HepG2 (cell line): ENCODE data around the gene TOLLIP. TPM values are rescaled to one million over a fixed set of nuclear protein-coding genes. Genes with fewer than 3 reads are reported as not detected.

Source experiments
- ATAC-seq: fragments of 200-7000 bp; cut with Tn5 transposase; 3 replicates; pipeline ENCODE4 v1.9.1; 2020; ENCODE audit warnings: mild to moderate bottlenecking, moderate library complexity
- BruUV-seq: library from RNA; stranded (reverse); fragments of 400-500 nt; replicated peaks from 2 replicates; lab custom pipeline; 2021; lab: Mats Ljungman, UMichigan
- CTCF ChIA-PET: fragments of 300-600 bp; formaldehyde crosslinking; extraction: SDS; loops from one replicate; lab custom pipeline; 2021; ENCODE audit warnings: low total read pairs, inconsistent platforms, low intra/inter-chr PET ratio; lab: Yijun Ruan, JAX
- POLR2A ChIA-PET: fragments of 350-600 bp; sonication (Branson Sonifier 250); formaldehyde crosslinking; loops from one replicate; lab custom pipeline; 2020; ENCODE audit warnings: antibody characterized with exemption, inconsistent platforms; lab: Yijun Ruan, JAX
- DNase-seq: peaks from one replicate; pipeline ENCODE4 v3.0.0-alpha.2; 2015; ENCODE audit warnings: low spot score
- FAIRE-seq: peaks from 3 replicates; lab custom pipeline; 2011; peaks lifted over from hg19 to GRCh38; lab: Jason Lieb, UNC
- H2AFZ ChIP-seq: one replicate; pipeline ENCODE4 v1.6.1; 2011; ENCODE audit warnings: low read length, inconsistent platforms
- H3K27ac ChIP-seq: fragments of 300-600 bp; 3 replicates; pipeline ENCODE4 v1.8.0; 2011; ENCODE audit warnings: mixed run types, mild to moderate bottlenecking, mixed read lengths, low read length, inconsistent platforms; ENCODE audit not compliant: insufficient read depth; ENCODE audit errors: extremely low read length
- H3K27me3 ChIP-seq, 2 experiments: fragments of 200-600 bp in 1 of 2; 2 replicates in 1 of 2; 3 replicates in 1 of 2; pipeline versions ENCODE4 v1.6.0 to v1.8.0; 2011; ENCODE audit warnings: low read length in 2 of 2, mild to moderate bottlenecking in 2 of 2, moderate library complexity in 2 of 2, inconsistent platforms in 1 of 2; ENCODE audit not compliant: insufficient read depth in 2 of 2, control insufficient read depth in 1 of 2
- H3K36me3 ChIP-seq, 2 experiments: fragments of 200-600 bp in 1 of 2; replicated peaks in 1 of 2; 2 replicates in 1 of 2; 3 replicates in 1 of 2; pipeline versions ENCODE4 v1.5.1 to v1.8.0; 2011; ENCODE audit warnings: low read length in 2 of 2, inconsistent platforms in 1 of 2; ENCODE audit not compliant: insufficient read depth in 2 of 2, control insufficient read depth in 1 of 2
- H3K4me1 ChIP-seq: 2 replicates; pipeline ENCODE4 v1.5.1; 2012; ENCODE audit warnings: low read length, inconsistent platforms; ENCODE audit not compliant: insufficient read depth
- H3K4me2 ChIP-seq: 2 replicates; pipeline ENCODE4 v1.6.0; 2011; ENCODE audit warnings: low read depth, low read length, inconsistent platforms
- H3K4me3 ChIP-seq, 3 experiments: fragments of 200-600 bp in 1 of 3; sonication (generic), shearing (Covaris generic) in 1 of 3; replicated peaks in 1 of 3; 2 replicates each; pipeline ENCODE4 v1.5.1; 2011 to 2016; ENCODE audit warnings: low read length in 3 of 3, inconsistent platforms in 2 of 3, low read depth in 2 of 3, mild to moderate bottlenecking in 2 of 3, control low read depth in 1 of 3, mixed read lengths in 1 of 3; ENCODE audit not compliant: insufficient read depth in 1 of 3
- H3K79me2 ChIP-seq: one replicate; pipeline ENCODE4 v1.6.1; 2011; ENCODE audit warnings: low read length, inconsistent platforms; ENCODE audit not compliant: insufficient read depth
- H3K9ac ChIP-seq: 2 replicates; pipeline ENCODE4 v1.6.0; 2011; ENCODE audit warnings: mild to moderate bottlenecking, low read depth, low read length, inconsistent platforms; ENCODE audit not compliant: insufficient read depth
- H3K9me3 ChIP-seq: 2 replicates; pipeline ENCODE4 v1.5.1; 2012; ENCODE audit warnings: mild to moderate bottlenecking, low read length
- H4K20me1 ChIP-seq: 2 replicates; pipeline ENCODE4 v1.6.0; 2011; ENCODE audit warnings: inconsistent platforms, mild to moderate bottlenecking, low read length, moderate library complexity; ENCODE audit not compliant: insufficient read depth
- ARNT ChIP-seq: fragments of 450-650 bp; IDR thresholded peaks from 2 replicates; pipeline ENCODE4 v1.6.1; 2017
- CENPX ChIP-seq: sonication (generic); formaldehyde crosslinking; IDR thresholded peaks from 2 replicates; pipeline ENCODE4 v1.9.0; 2021; ENCODE audit warnings: mild to moderate bottlenecking, missing genetic modification reagents, moderate library complexity
- DNMT3B ChIP-seq: conservative IDR thresholded peaks from 2 replicates; pipeline ENCODE4 v1.6.1; 2016; ENCODE audit warnings: missing biosample characterization, control low read depth
- HNF4A ChIP-seq: sonication (generic); formaldehyde crosslinking; IDR thresholded peaks from 2 replicates; pipeline ENCODE4 v1.4.0; 2020; ENCODE audit warnings: missing genetic modification reagents
- MTA1 ChIP-seq: sonication (generic); formaldehyde crosslinking; IDR thresholded peaks from 2 replicates; pipeline ENCODE4 v1.4.0; 2020; ENCODE audit warnings: missing genetic modification reagents, mild to moderate bottlenecking, borderline replicate concordance
- MXD4 ChIP-seq: IDR thresholded peaks from 2 replicates; pipeline ENCODE4 v1.6.1; 2016; ENCODE audit warnings: mild to moderate bottlenecking, missing biosample characterization, missing genetic modification reagents
- NFE2L1 ChIP-seq: sonication (generic); formaldehyde crosslinking; IDR thresholded peaks from 2 replicates; pipeline ENCODE4 v1.4.0; 2020; ENCODE audit warnings: missing genetic modification reagents, mild to moderate bottlenecking, borderline replicate concordance
- PAX8 ChIP-seq: sonication (generic); formaldehyde crosslinking; IDR thresholded peaks from 2 replicates; pipeline ENCODE4 v1.8.0; 2022; ENCODE audit warnings: mild to moderate bottlenecking, missing genetic modification reagents, borderline replicate concordance
- POLR2G ChIP-seq: fragments of 200-400 bp; formaldehyde crosslinking; IDR thresholded peaks from 2 replicates; pipeline ENCODE4 v1.6.1; 2018; ENCODE audit warnings: mild to moderate bottlenecking, low read depth, low read length, moderate library complexity
- SOX13 ChIP-seq, 3 experiments: fragments of 450-650 bp in 1 of 3; sonication (generic) in 1 of 3; formaldehyde crosslinking in 1 of 3; IDR thresholded peaks in 2 of 3; conservative IDR thresholded peaks in 1 of 3; 2 replicates each; pipeline versions ENCODE4 v1.5.0 to v1.6.1; 2016 to 2020; ENCODE audit warnings: antibody characterized with exemption in 1 of 3, mild to moderate bottlenecking in 1 of 3, missing compliant biosample characterization in 1 of 3, missing genetic modification reagents in 1 of 3, moderate library complexity in 1 of 3
- TAF15 ChIP-seq: fragments of 200-400 bp; formaldehyde crosslinking; IDR thresholded peaks from one replicate; pipeline ENCODE4 v1.6.1; 2018; ENCODE audit warnings: mild to moderate bottlenecking, low read depth, low read length; ENCODE audit not compliant: poor library complexity, severe bottlenecking
- ZNF136 ChIP-seq: sonication (generic); formaldehyde crosslinking; IDR thresholded peaks from 2 replicates; pipeline ENCODE4 v1.8.1; 2022; ENCODE audit warnings: low read depth, mild to moderate bottlenecking, moderate library complexity, missing genetic modification reagents
- ZNF441 ChIP-seq: sonication (generic); formaldehyde crosslinking; IDR thresholded peaks from 2 replicates; pipeline ENCODE4 v1.7.0; 2021; ENCODE audit warnings: missing genetic modification reagents, borderline replicate concordance
- ZNF589 ChIP-seq: sonication (generic); formaldehyde crosslinking; conservative IDR thresholded peaks from 2 replicates; pipeline ENCODE4 v1.8.0; 2022; ENCODE audit warnings: mild to moderate bottlenecking, moderate library complexity, missing genetic modification reagents
- ZNF749 ChIP-seq: sonication (generic); formaldehyde crosslinking; IDR thresholded peaks from 2 replicates; pipeline ENCODE4 v1.8.0; 2022; ENCODE audit warnings: mild to moderate bottlenecking, missing genetic modification reagents, moderate library complexity, borderline replicate concordance
- WGBS: methylation state at CpG from one replicate; pipeline ENCODE4 v1.1.6; 2017; ENCODE audit warnings: low lambda C conversion rate; 5-methylcytosine and 5-hydroxymethylcytosine counted together
- in situ Hi-C: cut with HindIII; loops from 2 replicates; pipeline ENCODE4 v1.10.0; 2017; ENCODE audit warnings: low pct_unique_long_range_greater_than_20kb; ENCODE audit not compliant: extremely low pct_ligation_motif_present
- intact Hi-C: fragments of 100-400 bp; cut with micrococcal nuclease; formaldehyde crosslinking; loops from one replicate; pipeline ENCODE4 v1.10.0; 2022; ENCODE audit not compliant: unreplicated experiment
- polyA plus RNA-seq, 8 experiments: library from polyadenylated mRNA; depleted of rRNA in 3 of 8; stranded (reverse) in 7 of 8; unstranded in 1 of 8; fragments of >200 nt; fragmentation: Illumina TruSeq in 4 of 8; extraction: Trizol in 4 of 8; gene quantifications; 2 replicates each; pipeline versions ENCODE4 v1.2.1 to v1.2.3, GENCODE V29; 2011 to 2016; ENCODE audit warnings: low read depth in 4 of 8, missing spikeins in 1 of 8, mixed read lengths in 1 of 8; ENCODE audit not compliant: insufficient read depth in 1 of 8
- total RNA-seq, 5 experiments: library from RNA; depleted of rRNA; stranded (reverse); fragments of >200 nt; fragmentation: Illumina TruSeq; extraction: Trizol; gene quantifications; 2 replicates each; pipeline ENCODE4 v1.2.3, GENCODE V29; 2016; ENCODE audit warnings: low read depth in 1 of 5
- TF ChIP-seq, protein P1 (sequence below): sonication (generic); formaldehyde crosslinking; IDR thresholded peaks from 2 replicates; pipeline ENCODE4 v1.5.0; 2020; ENCODE audit warnings: mild to moderate bottlenecking, missing genetic modification reagents
- TF ChIP-seq, protein P2 (sequence below): sonication (generic); formaldehyde crosslinking; IDR thresholded peaks from 2 replicates; pipeline ENCODE4 v1.4.0; 2020; ENCODE audit warnings: mild to moderate bottlenecking, low read depth, missing genetic modification reagents
- TF ChIP-seq, protein P3 (sequence below): IDR thresholded peaks from 2 replicates; pipeline ENCODE4 v1.6.1; 2016; ENCODE audit warnings: mild to moderate bottlenecking, missing biosample characterization, missing genetic modification reagents

Gene TOLLIP
- total and polyA plus RNA-seq, 2 of the 13 experiments (the other 11 are each of a cell fraction or from before 2014, with no cell fraction given): 25.9 to 47.5 TPM

DNA sequence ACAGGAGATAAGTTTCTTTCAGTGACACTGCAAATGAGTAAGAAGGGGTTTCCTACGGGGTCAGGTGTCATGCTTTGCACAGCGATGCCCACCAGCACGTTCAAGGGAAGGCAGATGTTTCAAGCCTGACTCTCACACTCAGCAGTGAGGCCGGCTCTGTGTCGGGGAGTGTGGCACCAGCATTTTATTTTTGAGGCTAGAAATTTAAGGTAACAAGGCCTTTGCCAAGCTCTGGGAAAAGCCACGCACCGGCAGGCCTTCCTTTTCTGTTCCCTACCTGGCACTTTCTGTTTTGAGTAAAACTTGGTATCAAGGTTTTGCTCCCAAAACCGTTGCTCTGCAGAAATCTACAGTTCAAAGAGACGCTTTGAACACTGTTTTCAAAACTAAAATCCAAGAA is 38.0 kb downstream of the TOLLIP start:
- Histone ChIP-seq H3K27me3 (no peaks in the 10 kb centered on the region), H3K79me2 (no peaks in the 10 kb centered on the region), H3K27ac (no peak overlapping the region), H4K20me1 (no peaks in the 10 kb centered on the region), H3K4me1 (no peaks in the 10 kb centered on the region), H3K9ac (no peak overlapping the region), H3K4me2 (no peak overlapping the region), H2AFZ (no peak overlapping the region), H3K36me3 (peaks cover 6 to 16% of the 10 kb centered on the region in 2 experiments; a peak in 4 of 5 replicates), H3K9me3 (no peaks in the 10 kb centered on the region), H3K4me3 (no peak overlapping the region)
- TF ChIP-seq ZNF441 (CRISPR knock-in tag) (no peak), TAF15 (no peak), ZNF136 (CRISPR knock-in tag) (no peak), ARNT (no peak), NFE2L1 (no peak), HNF4A (CRISPR knock-in tag) (no peak), MXD4 (CRISPR knock-in tag) (no peak), ZNF589 (CRISPR knock-in tag) (no peak), DNMT3B (no peak), PAX8 (CRISPR knock-in tag) (no peak), CENPX (CRISPR knock-in tag) (no peak), ZNF749 (CRISPR knock-in tag) (no peak), MTA1 (CRISPR knock-in tag) (no peak), POLR2G (no peak), SOX13 (IDR thresholded peaks at IDR 0.05) (no peak), SOX13 (CRISPR knock-in tag; conservative IDR thresholded peaks at IDR 0.05 in 1 of 2, IDR thresholded peaks at IDR 0.05 in 1 of 2) (no peak)
- TF ChIP-seq, protein P1, sequence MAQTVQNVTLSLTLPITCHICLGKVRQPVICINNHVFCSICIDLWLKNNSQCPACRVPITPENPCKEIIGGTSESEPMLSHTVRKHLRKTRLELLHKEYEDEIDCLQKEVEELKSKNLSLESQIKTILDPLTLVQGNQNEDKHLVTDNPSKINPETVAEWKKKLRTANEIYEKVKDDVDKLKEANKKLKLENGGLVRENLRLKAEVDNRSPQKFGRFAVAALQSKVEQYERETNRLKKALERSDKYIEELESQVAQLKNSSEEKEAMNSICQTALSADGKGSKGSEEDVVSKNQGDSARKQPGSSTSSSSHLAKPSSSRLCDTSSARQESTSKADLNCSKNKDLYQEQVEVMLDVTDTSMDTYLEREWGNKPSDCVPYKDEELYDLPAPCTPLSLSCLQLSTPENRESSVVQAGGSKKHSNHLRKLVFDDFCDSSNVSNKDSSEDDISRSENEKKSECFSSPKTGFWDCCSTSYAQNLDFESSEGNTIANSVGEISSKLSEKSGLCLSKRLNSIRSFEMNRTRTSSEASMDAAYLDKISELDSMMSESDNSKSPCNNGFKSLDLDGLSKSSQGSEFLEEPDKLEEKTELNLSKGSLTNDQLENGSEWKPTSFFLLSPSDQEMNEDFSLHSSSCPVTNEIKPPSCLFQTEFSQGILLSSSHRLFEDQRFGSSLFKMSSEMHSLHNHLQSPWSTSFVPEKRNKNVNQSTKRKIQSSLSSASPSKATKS (CRISPR knock-in tag): no peak
- TF ChIP-seq, protein P2, sequence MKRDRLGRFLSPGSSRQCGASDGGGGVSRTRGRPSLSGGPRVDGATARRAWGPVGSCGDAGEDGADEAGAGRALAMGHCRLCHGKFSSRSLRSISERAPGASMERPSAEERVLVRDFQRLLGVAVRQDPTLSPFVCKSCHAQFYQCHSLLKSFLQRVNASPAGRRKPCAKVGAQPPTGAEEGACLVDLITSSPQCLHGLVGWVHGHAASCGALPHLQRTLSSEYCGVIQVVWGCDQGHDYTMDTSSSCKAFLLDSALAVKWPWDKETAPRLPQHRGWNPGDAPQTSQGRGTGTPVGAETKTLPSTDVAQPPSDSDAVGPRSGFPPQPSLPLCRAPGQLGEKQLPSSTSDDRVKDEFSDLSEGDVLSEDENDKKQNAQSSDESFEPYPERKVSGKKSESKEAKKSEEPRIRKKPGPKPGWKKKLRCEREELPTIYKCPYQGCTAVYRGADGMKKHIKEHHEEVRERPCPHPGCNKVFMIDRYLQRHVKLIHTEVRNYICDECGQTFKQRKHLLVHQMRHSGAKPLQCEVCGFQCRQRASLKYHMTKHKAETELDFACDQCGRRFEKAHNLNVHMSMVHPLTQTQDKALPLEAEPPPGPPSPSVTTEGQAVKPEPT: no peak
- TF ChIP-seq, protein P3, sequence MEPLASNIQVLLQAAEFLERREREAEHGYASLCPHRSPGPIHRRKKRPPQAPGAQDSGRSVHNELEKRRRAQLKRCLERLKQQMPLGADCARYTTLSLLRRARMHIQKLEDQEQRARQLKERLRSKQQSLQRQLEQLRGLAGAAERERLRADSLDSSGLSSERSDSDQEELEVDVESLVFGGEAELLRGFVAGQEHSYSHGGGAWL (CRISPR knock-in tag): no peak
- 94% methylated on average over 9 of the region's 9 CpGs for WGBS
- FAIRE-seq (no peak), ATAC-seq (no peak), DNase-seq (no peak)
- CTCF ChIA-PET: no interaction called here
- no TSS peak for BruUV-seq
- POLR2A ChIA-PET: no interaction called here
- in situ Hi-C loops (no loop called here), intact Hi-C loops (no loop called here)
